Anterior cingulate cortex (tissue), 58 donors: ENCODE measurements around the gene SCAI.
"Not testable (repeated sequence)": the region's sequence is repeated elsewhere in the genome, so short reads cannot be mapped to it uniquely, and the experiment has no call there.

Source experiments
- DNase-seq, 58 donors: peaks; one replicate each; lab custom pipeline; 2025; lab: John Stamatoyannopoulos, UW

SCAI gene

DNA sequence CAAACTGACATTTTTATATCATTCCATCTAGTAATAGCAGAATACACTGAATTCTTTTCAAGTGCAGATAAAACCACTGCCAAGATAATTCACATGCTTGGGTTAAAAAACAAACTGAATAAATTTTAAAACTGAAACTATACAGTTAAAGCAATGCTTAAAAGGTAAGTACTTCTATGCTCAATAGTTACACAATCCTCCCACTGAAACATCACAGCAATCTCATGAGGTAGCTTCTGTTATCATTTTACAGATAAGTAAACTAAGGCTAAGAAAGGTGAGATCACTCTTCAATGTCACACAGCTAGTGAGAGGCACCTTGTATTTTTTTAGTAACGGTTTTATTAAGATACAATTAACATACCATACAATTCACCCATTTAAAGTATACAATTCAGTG, 189.1 kb downstream of the SCAI start:
- DNase-seq = no peak

DNA sequence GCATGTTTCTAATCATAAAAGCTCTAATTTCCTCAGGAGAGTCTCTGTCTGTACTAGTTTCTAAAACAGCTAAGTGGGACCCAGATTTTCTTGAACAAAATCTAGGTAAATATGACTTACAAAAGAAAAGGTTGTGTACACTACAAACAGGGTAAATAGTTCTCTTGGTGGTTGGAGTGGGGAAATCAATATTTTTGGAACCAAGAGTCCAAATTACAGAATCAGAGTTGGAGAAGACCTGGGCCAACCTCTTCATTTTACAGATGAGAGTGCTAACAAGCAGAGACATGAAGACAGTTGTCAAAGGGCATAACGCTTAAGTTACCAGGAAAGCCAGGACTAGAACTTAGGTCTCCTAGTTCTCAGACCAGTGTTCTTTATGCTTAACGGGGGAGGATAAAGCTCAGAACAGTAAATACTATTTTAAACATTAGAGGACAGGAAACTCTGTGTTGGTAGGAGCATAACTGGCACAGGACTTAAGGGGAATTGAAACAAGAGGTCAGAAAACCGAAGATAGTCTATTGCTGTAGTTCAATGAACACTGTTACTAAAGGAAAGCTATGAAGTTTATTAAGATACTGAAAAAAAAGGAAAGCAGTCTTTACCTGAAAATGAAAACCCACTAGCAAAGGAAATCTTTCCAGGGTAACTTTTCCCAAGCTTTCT, 193.1 kb downstream of the SCAI start:
- no peak for DNase-seq

DNA sequence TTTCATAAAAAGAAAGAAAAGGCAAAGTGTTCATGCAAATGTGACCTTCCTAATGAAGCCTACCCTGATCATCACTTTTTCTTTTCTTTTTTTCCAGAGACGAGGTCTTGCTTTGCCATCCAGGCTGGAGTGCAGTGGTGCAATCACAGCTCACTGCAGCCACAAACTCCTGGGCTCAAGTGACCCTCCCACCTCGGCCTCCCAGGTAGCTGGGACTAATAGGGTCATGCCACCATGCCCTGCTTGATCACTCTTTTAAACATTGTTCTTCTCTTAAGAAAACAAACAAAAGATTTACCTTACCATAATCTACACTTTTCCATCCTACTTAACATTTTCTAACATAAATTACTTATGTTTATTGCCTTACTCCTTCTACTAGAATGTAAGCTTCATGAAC, 193.9 kb downstream of the SCAI start:
- DNase-seq = no peak

DNA sequence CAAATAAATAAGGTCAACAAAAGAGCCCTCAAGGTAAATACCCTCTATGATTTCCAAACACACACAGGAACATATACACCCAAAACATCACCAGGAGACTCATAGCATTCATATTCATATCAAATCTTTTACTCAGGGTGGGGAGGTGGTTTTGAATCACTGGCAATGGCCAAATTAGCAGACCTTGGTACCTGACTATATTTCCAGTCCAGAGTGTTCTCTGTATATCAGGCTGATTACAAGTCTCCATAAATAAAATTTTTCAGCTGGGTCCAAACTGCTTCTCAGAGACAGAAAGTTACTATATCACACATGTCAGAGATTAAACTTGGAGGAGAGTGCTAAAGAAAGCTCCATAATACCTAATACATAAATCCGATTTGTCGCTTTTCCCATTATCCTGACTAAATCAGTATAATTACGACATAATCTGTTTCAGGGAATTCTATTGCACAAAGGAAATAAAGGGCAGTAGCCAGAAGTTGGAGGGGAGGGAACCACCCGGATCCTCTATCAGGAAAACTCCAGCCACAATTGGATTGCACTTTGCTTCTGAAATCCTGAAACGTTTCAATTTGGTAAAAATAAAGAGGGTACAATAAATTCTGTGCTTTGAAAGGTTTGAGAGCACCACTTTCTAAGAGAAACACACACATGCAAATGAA, 195.5 kb downstream of the SCAI start:
- DNase-seq = no peak

DNA sequence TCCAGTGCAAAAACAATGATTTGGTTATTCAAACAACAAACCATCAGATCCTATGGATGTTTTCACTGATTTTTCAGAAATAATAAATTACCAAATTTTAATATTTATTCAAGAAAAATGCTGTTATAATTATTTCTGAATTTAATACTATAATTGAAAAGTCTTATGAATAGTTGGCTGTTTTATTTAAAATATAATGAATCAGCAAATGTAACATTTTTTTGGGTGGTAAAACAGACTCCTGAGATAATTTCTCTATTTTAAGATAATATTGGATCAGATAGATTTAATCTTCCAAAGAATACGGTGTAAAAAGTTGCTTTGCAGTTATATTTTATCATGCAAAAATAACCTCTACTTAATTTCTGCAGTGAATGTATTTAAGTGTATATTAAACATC, 197.2 kb downstream of the SCAI start:
- DNase-seq = no peak

- DNase-seq = peak in 36 of 58 donors; percentile 2 to 67 (median 37)
Measured at GRCh38 chr9:124941679-124942561, 201.4 kb downstream of the SCAI start.

- DNase-seq = peak; percentile 50 to 96 (median 91)
Measured at GRCh38 chr9:124940894-124941678, 202.2 kb downstream of the SCAI start, which contains the start of gene GOLGA1. GOLGA1 (minus strand) TSS chr9:124941083; CDS start chr9:124938711, 2,372 bp downstream.

DNA sequence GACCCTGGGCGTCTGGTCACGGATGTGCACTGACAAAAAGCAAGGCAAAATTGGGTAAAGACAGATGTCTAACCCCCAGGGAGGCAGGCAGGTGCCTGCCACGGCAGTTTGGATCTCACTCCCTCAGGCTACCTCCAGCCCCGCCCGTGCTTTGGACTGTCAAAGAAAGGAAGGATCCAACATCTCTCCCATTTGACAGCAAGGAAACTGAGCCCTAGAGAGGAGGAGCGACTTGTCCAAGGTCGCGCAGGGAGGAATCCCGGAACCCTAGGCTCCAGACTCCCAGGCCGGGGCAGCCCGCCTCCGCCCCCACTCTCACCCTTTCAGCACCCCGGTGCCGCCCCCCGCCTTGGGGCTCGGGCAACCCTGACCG, 202.8 kb downstream of the SCAI start:
- DNase-seq = peak in 4 of 58 donors; percentile 33 to 69 (median 53)

DNA sequence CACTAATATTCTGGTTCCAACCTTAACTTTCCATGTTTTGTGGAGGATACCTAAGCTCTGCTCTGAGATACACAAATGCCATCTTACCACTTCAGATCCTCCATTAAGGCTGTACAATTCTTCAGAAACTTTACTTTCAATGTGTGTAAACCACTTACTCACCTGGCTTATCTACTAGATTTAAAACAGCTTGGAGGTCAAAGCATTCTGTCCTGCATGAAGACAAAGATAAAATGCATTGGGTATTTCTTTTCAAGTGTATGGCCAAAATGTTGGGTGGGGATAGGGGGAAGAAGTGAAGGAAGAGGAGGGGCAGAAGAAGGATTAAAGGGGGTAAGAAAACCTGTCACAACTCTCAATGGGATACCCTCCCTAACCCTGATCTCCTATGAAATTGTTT, 203.4 kb downstream of the SCAI start:
- DNase-seq = no peak

DNA sequence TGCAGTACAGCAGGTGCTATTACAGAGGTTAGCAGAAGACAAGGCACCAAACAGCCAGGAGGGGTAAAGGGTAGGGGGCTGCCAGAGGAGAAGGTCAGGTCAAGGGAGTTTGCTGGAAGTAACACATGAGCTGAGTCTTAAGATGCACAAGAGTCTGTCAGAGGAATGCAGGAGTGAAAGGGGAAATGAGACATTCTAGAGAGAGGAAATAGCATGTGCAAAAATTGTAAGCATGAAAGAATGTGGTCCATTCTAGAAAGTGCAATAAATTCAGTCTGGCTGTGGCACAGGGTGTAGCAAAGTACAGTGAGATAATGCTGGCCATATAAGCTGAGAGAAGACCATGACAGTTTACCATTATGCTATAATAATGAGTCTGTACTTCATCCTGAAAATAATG, 209.0 kb downstream of the SCAI start:
- no peak for DNase-seq

GRCh38 chr9:124932333-124932732, 211.0 kb downstream of the SCAI start:
- DNase-seq = no peak

- no peak for DNase-seq
Measured at GRCh38 chr9:124929464-124929863, 213.9 kb downstream of the SCAI start.

DNA sequence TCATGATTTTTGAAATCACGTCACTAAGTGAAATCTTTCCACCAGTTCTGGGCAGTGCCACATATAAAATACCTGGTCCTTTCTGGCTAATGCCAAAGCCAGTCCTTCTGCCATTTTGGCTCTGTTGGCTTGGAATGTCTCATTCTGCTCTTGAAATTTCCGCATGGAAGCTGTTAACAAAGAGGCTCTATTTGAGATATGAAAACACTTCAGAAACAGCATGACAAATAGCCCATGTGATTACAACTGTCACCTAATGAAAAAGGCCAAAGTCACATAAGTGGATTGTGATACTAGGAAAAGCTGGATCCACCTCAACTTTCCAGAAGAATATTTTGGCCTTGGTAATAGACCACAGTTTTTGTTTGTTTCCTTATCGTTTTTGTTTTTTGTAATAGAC, 215.2 kb downstream of the SCAI start:
- DNase-seq = no peak

DNA sequence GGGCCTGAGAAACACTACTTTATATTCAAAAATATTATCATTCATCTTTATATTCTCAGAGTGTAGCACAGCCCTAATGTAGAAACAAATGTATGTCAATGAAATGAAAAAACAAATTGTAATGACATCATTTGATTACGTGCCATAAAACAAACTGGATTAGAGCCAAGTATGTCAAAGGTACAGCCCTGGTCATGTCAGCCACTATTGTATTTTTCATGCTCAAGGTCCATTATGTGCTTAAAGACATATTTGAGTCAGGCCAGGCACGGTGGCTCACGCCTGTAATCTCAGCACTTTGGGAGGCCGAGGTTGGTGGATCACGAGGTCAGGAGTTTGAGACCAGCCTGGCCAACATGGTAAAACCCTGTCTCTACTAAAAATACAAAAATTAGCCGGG, 222.9 kb downstream of the SCAI start:
- not testable (repeated sequence) for DNase-seq

DNA sequence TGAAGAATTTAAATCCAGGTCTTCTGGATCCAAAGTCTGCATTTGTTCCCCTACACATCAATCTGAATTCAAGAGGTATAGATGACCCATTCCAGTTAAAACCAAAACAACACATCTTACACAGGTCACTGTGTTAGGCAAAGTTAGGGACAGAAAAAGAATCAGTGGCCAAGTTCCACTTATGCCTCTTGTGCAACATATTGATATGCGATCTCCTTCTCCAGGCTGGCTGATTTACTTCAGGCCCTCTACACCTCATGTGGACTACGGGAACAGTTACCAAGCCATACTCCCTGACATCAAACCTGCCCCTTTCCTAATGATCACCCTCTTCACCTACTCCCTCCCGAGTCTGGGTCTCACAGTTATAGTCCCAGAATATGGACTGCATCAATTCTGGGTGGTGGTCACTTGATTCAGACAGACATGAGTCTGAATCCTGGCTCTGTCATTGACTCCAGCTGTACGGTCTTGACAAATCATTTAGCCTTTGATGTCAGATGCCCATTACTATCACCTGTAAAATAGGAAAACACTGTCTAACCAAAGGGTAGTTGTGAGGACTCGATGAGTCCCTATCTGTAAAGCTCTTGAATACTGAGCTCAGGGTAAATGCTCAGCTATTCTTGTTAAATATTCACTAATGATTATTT, 228.4 kb downstream of the SCAI start:
- DNase-seq = no peak

- no peak for DNase-seq
Measured at GRCh38 chr9:124913378-124913777, 229.9 kb downstream of the SCAI start.

GRCh38 chr9:124911766-124912165, 231.6 kb downstream of the SCAI start:
- DNase-seq = no peak

- DNase-seq = no peak
Measured at GRCh38 chr9:124908098-124908497, 235.2 kb downstream of the SCAI start.

- DNase-seq = no peak
Measured at GRCh38 chr9:124906966-124907365, 236.4 kb downstream of the SCAI start.

DNA sequence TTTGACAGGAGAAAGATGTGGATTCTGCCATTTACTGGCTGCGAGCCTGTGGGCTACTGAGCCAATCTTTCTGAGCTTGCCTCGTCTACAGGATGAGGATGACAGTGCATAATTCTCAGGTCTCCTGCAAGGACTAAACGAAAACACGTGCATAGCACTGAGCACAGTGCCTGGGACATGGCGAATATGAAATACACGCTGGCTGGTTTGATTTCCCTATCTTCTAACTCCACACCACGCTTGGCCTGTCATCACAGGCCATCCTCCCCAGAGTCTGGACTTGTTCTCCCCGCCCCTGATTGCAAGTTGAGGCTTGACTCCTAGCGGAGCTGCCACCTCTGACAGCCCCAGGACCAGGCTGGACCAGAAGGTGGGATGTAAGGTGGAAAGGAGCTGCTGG, 243.5 kb downstream of the SCAI start:
- no peak for DNase-seq
